Nephron (organoid): ENCODE data around the gene ICA1.
"Not testable (repeated sequence)": the region's sequence is repeated elsewhere in the genome, so short reads cannot be mapped to it uniquely, and the experiment has no call there.

Experiments used
- H3K27ac Mint-ChIP-seq, 3 experiments: 2 replicates each; pipeline ENCODE4 v1.8.0; 2020; ENCODE audit warnings: mixed read lengths in 3 of 3, mild to moderate bottlenecking in 2 of 3, moderate library complexity in 1 of 3
- H3K27me3 Mint-ChIP-seq: 2 replicates; pipeline ENCODE4 v1.8.0; 2021; ENCODE audit warnings: low read depth, mild to moderate bottlenecking, moderate library complexity, mixed read lengths
- H3K36me3 Mint-ChIP-seq: 2 replicates; pipeline ENCODE4 v1.8.0; 2020; ENCODE audit warnings: low read depth, mixed read lengths
- H3K4me1 Mint-ChIP-seq: 2 replicates; pipeline ENCODE4 v1.8.0; 2020; ENCODE audit warnings: mixed read lengths
- H3K4me3 Mint-ChIP-seq, 3 experiments: 2 replicates each; pipeline ENCODE4 v1.8.0; 2020; ENCODE audit warnings: mild to moderate bottlenecking in 3 of 3, mixed read lengths in 3 of 3, moderate library complexity in 2 of 3
- H3K9me3 Mint-ChIP-seq: 2 replicates; pipeline ENCODE4 v1.8.0; 2020; ENCODE audit warnings: mixed read lengths
- CTCF ChIP-seq, 3 experiments: fragments of 200-600 bp; sonication (generic); IDR thresholded peaks; one replicate each; pipeline ENCODE4 v1.5.0; 2021; ENCODE audit warnings: antibody characterized with exemption in 3 of 3; ENCODE audit not compliant: unreplicated experiment in 3 of 3

The ICA1 gene

DNA sequence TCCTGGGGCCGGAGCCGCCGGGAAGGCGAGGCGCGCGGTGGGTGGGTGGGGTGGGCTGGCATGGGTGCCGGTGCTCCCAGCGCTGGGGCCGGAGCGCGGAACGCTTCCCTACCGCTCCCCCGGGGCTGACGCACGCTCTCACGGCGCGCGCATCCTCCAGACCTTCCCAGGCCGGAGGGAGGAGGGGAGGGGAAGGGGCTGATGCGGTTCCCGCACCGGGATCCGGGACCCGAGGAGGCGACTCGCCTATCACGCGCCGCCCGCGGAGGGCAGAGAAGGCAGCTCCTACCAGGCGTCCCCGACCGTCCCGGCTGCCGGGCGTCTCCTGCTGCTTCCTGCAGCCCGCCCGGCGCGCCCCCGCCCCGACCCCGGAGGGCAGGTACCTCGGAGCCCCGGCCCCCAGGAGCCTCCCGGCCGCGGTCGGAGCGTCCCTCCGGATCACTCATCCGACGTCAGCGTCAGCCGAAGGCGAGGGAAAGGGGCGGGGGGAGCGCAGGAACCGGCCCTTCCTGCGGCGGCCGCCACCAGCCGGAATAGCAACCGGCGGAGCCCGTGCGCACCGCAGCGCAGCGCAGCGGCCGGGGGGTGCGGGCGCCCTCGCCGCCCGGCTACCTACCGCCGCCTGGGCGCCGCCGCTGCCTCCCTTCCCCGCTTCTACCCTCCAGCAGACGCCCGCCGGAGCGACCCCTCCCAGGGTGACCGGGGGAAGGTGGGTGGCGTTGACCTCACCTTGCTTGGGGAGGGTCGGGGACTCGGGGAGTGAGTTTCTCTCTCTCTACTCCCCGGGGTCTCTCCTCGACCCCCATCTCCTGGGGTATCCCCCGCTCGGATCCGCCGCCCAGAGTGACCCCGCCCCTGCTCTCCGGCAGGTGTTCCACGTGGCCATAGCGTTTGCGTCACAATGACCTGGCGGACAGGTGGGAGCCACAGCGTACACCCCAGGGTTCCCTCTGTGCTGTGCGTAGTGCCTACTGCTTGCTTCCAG, at the start of gene ICA1:
ICA1 (minus strand) TSS at position 457 of the 985 bp plus-strand sequence. CDS start 26,241 bp downstream, outside the sequence.
- peaks cover 44% of the 10 kb centered on the region for H3K27me3 Mint-ChIP-seq
- H3K27ac Mint-ChIP-seq, result peak within 1 kb of the TSS in 1 of 3 experiments; percentile 34
- H3K36me3 Mint-ChIP-seq, result no peaks in the 10 kb centered on the region
- H3K9me3 Mint-ChIP-seq, result peaks cover 2% of the 10 kb centered on the region
- H3K4me1 Mint-ChIP-seq, result peaks cover 6% of the 10 kb centered on the region
- TF ChIP-seq CTCF (IDR thresholded peaks at IDR 0.05; ENCODE audit: unreplicated experiment in 3 of 3), result no peak
- H3K4me3 Mint-ChIP-seq, result peak within 1 kb of the TSS; percentile 85 to 89 (median 86)

DNA sequence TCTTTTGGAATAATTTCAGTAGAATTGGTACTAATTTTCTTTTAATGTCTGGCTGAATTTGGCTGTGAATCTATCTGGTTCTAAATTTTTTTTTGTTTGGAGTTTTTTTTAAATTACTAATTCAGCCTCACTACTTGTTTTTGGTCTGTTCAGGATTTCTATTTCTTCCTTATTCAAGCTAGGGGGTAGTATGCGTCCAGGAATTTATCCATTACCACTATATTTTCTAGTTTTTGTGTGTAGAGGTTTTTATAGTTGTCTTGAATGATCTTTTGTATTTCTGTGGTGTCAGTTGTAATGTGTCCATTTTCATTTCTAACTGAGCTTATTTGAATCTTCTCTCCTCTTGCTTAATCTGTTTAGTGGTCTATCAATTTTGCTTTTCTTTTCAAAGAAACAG, 48.9 kb upstream of the ICA1 start:
- Mint-ChIP-seq H3K4me1 (no peaks in the 10 kb centered on the region), H3K27me3 (no peaks in the 10 kb centered on the region), H3K9me3 (peaks cover 11% of the 10 kb centered on the region), H3K4me3 (no peak overlapping the region), H3K36me3 (no peaks in the 10 kb centered on the region), H3K27ac (no peak overlapping the region)
- no peak for TF ChIP-seq CTCF (IDR thresholded peaks at IDR 0.05; ENCODE audit: unreplicated experiment in 3 of 3)

DNA sequence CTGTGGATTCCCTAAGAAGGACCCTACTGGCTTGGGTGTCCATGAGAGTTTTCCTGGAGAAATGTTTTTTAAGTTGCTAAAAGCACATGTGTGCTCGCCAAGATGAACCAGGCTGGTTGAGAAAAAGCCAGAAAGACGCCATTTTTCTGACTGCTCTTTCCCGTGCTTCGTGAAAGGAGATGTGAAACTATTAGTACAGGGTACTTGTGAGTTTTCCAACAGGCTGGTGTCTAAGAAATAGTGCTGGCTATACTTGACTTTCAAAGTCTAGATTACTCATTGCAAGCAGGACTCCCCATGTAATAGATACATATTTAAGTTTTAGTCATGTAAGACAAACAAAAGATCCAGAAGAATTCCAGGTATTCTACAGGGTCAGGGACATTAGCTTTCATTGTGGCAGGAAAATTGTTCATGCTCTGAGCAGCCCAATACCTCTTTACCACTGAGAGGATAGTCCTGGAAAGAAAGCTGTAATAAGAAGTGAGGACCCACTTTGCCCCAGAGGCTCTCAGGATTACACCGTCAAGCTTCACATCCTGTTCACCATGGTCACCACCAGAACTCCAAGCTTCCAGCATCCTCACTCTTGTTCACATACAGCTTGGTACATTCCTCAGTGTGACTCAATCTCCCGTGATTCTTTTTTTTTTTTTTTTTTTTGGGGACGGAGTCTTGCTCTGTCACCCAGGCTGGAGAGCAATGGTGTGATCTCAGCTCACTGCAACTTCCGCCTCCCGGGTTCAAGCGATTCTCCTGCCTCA, 43.8 kb upstream of the ICA1 start:
- Mint-ChIP-seq H3K4me3 (no peak overlapping the region), H3K4me1 (no peaks in the 10 kb centered on the region), H3K9me3 (peaks cover 13% of the 10 kb centered on the region), H3K36me3 (no peaks in the 10 kb centered on the region), H3K27me3 (no peaks in the 10 kb centered on the region), H3K27ac (no peak overlapping the region)
- no peak for TF ChIP-seq CTCF (IDR thresholded peaks at IDR 0.05; ENCODE audit: unreplicated experiment in 3 of 3)

GRCh38 chr7:8305104-8305503, 43.1 kb upstream of the ICA1 start:
- H3K27ac Mint-ChIP-seq, result no peak overlapping the region
- peaks cover 13% of the 10 kb centered on the region for H3K9me3 Mint-ChIP-seq
- no peaks in the 10 kb centered on the region for H3K36me3 Mint-ChIP-seq
- H3K27me3 Mint-ChIP-seq, result no peaks in the 10 kb centered on the region
- TF ChIP-seq CTCF (IDR thresholded peaks at IDR 0.05; ENCODE audit: unreplicated experiment in 3 of 3), result no peak
- H3K4me3 Mint-ChIP-seq, result no peak overlapping the region
- no peaks in the 10 kb centered on the region for H3K4me1 Mint-ChIP-seq

- H3K27me3 Mint-ChIP-seq, result no peaks in the 10 kb centered on the region
- no peaks in the 10 kb centered on the region for H3K4me1 Mint-ChIP-seq
- no peak overlapping the region for H3K4me3 Mint-ChIP-seq
- H3K9me3 Mint-ChIP-seq, result peaks cover 13% of the 10 kb centered on the region
- H3K36me3 Mint-ChIP-seq, result no peaks in the 10 kb centered on the region
- H3K27ac Mint-ChIP-seq, result no peak overlapping the region
- no peak for TF ChIP-seq CTCF (IDR thresholded peaks at IDR 0.05; ENCODE audit: unreplicated experiment in 3 of 3)
Observed at GRCh38 chr7:8303904-8304528, 42.0 kb upstream of the ICA1 start.

DNA sequence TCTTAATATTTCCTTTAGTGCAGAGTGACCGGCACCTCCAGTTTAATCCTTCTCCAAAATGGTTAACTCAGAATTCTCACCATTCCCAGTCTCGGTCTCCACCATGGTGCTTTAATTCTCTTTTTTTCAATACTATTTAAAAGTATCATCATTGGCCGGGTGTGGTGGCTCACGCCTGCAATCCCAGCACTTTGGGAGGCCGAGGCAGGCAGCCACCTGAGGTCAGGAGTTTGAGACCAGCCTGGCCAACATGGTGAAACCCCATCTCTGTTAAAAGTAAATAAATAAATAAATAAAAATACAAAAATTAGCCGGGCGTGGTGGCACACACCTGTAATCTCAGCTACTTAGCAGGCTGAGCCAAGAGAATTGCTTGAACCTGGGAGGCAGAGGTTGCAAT, 35.1 kb upstream of the ICA1 start:
- H3K27ac Mint-ChIP-seq, H3K4me1 Mint-ChIP-seq, H3K4me3 Mint-ChIP-seq, H3K36me3 Mint-ChIP-seq, H3K9me3 Mint-ChIP-seq, H3K27me3 Mint-ChIP-seq: not testable (repeated sequence)
